Endothelial cell (in vitro differentiated cells): ENCODE results near the gene PROM1. TPM values are rescaled to one million over a fixed set of nuclear protein-coding genes. Genes with fewer than 3 reads are reported as not detected.

Source experiments
- DNase-seq: peaks from one replicate; pipeline ENCODE4 v3.0.0; 2021; ENCODE audit warnings: low spot score
- H3K27ac Mint-ChIP-seq: one replicate; pipeline ENCODE4 v1.8.0; 2021; ENCODE audit warnings: mixed read lengths, inconsistent platforms; ENCODE audit not compliant: unreplicated experiment
- H3K27me3 Mint-ChIP-seq: one replicate; pipeline ENCODE4 v1.8.0; 2021; ENCODE audit warnings: mild to moderate bottlenecking, moderate library complexity, mixed read lengths, inconsistent platforms; ENCODE audit not compliant: unreplicated experiment
- H3K36me3 Mint-ChIP-seq: one replicate; pipeline ENCODE4 v1.8.0; 2021; ENCODE audit warnings: mild to moderate bottlenecking, low read depth, mixed read lengths, inconsistent platforms; ENCODE audit not compliant: unreplicated experiment
- H3K4me1 Mint-ChIP-seq: one replicate; pipeline ENCODE4 v1.8.0; 2021; ENCODE audit warnings: mild to moderate bottlenecking, mixed read lengths, inconsistent platforms; ENCODE audit not compliant: unreplicated experiment
- H3K4me3 Mint-ChIP-seq: one replicate; pipeline ENCODE4 v1.8.0; 2021; ENCODE audit warnings: mild to moderate bottlenecking, mixed read lengths, inconsistent platforms; ENCODE audit not compliant: unreplicated experiment
- H3K9me3 Mint-ChIP-seq: one replicate; pipeline ENCODE4 v1.8.0; 2021; ENCODE audit warnings: mixed read lengths, inconsistent platforms; ENCODE audit not compliant: unreplicated experiment
- CTCF ChIP-seq: fragments of 200-600 bp; sonication (generic); IDR thresholded peaks from one replicate; pipeline ENCODE4 v1.5.0; 2021; ENCODE audit warnings: antibody characterized with exemption; ENCODE audit not compliant: unreplicated experiment
- total RNA-seq: library from RNA; stranded (reverse); fragmentation: NEBNext Ultra II Directional; extraction: Animal tissue kit (Norgen Biotek cat#: 25700); gene quantifications from one replicate; pipeline ENCODE4 v1.2.1, GENCODE V29; 2021; ENCODE audit not compliant: unreplicated experiment

PROM1 gene
- total RNA-seq, 1 donor from 2014 or later: 12.2 TPM

DNA sequence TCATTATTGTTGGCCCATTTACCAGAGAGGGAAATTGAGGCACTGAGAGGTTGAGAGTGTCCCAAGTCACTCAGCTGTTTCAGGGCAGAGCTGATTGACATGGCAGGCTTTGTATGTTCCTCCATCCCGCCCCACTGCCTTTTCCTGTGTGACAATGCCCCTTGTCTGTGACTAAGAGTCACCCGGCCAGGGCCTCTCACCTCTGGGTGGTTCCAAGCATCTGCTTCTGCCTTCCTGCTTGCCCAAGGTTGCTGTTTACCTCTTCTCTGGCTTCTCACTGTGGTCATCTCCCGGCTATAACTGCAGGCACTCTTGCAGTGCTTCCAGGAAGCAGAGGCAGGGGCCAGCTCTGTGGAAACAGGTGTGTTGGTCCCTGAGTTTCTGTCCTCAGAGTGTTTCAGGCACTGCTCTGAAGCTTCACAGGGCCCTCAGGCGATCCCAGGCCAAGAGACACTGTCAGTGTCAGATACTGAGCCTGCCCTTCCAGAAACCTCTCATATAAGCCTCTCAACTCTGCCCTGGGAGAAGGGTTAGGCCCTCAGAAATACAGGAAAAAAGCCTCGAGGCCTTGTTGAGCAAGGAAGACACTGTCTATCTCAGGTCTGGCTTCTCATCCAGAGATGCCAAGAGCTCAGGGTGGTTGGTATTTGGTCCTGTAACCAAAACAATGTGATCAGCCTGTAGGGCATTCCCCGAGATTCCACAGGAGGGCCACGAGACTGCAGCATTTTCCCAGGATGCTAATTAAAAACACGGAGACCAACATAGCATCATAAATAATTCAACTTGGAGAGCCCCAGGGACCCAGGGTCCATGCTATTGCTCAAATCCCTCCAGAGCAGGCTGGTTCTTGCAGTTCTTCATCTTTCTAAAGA lies 42.0 kb upstream of the PROM1 start:
- Mint-ChIP-seq H3K4me1 (peaks cover 9% of the 10 kb centered on the region), H3K36me3 (no peaks in the 10 kb centered on the region), H3K27ac (no peak overlapping the region), H3K27me3 (peaks cover 4% of the 10 kb centered on the region), H3K9me3 (no peaks in the 10 kb centered on the region), H3K4me3 (no peak overlapping the region)
- DNase-seq: no peak
- no peak for TF ChIP-seq CTCF

DNA sequence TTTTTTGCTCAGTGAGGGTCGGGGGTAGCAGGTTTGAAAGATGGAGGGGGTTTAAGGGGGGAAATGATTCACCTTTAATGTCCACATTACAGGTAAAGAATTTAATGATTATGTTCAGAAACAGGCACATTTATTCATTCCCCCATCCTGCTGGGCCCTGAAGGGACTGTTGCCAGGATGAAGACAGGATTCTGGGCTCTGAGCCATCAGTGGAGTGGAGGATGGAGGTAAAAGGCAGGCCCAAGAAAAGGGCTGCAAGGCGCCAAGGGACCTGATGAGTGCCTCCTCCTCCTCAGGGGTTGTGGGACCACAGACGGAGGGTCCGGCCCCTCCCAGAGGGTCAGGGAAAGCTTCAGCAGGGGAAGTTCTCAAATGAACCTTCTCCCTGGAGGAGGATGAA lies 40.4 kb upstream of the PROM1 start:
- Mint-ChIP-seq H3K9me3 (no peaks in the 10 kb centered on the region), H3K4me3 (no peak overlapping the region), H3K27me3 (peaks cover 4% of the 10 kb centered on the region), H3K27ac (no peak overlapping the region), H3K4me1 (peaks cover 8% of the 10 kb centered on the region), H3K36me3 (no peaks in the 10 kb centered on the region)
- no peak for DNase-seq
- no peak for TF ChIP-seq CTCF

GRCh38 chr4:16123356-16124084 lies 39.7 kb upstream of the PROM1 start:
- Mint-ChIP-seq H3K27me3 (peaks cover 4% of the 10 kb centered on the region), H3K4me3 (no peak overlapping the region), H3K27ac (no peak overlapping the region), H3K9me3 (no peaks in the 10 kb centered on the region), H3K4me1 (peaks cover 6% of the 10 kb centered on the region), H3K36me3 (no peaks in the 10 kb centered on the region)
- DNase-seq: no peak
- TF ChIP-seq CTCF: no peak

DNA sequence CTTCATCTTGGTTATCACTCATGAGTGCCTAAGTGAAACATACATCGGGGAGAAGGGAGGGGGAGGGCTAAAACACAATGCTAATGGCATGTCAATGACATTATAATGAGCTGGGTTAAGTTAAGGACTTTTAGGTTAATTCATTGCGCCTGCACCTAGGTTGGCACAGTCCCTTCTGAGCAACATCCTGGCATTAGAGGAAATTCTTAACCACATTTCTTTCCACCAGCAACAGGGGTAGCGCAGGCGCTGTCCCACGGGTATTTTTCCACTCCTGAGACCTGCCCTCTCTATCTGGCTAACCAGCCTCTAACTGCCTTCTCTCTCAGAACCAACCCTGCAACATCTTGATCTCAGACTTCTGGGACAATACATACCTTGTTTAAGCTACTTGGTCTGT lies 39.0 kb upstream of the PROM1 start:
- Mint-ChIP-seq H3K4me1 (peaks cover 6% of the 10 kb centered on the region), H3K4me3 (no peak overlapping the region), H3K9me3 (no peaks in the 10 kb centered on the region), H3K27me3 (peaks cover 4% of the 10 kb centered on the region), H3K36me3 (no peaks in the 10 kb centered on the region), H3K27ac (no peak overlapping the region)
- DNase-seq: no peak
- TF ChIP-seq CTCF: no peak

DNA sequence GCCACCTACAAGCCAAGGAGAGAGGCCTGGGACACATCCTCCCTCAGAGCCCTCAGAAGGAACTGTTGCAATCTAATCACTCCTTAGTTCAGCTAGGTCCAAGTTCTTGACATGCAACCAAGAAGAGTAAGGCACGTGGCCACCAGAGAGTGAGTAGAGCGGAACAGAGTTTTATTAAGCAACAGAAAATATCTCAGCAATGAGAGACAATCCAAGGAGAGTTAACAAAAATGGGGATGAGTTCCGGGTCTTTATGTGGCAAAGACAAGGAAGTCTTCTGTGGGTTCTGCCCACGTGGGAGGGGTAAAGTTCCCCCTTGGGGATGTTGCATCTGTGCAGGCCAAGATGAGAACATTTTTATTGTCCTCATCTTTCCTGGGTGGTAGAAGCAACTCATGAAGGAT lies 38.5 kb upstream of the PROM1 start:
- no peaks in the 10 kb centered on the region for H3K36me3 Mint-ChIP-seq
- no peak for DNase-seq
- TF ChIP-seq CTCF: no peak
- no peak overlapping the region for H3K4me3 Mint-ChIP-seq
- peaks cover 6% of the 10 kb centered on the region for H3K4me1 Mint-ChIP-seq
- peaks cover 1% of the 10 kb centered on the region for H3K27me3 Mint-ChIP-seq
- no peak overlapping the region for H3K27ac Mint-ChIP-seq
- H3K9me3 Mint-ChIP-seq: no peaks in the 10 kb centered on the region
